ENCODE data around the gene ISM1. TPM values are rescaled to one million over a fixed set of nuclear protein-coding genes. Genes with fewer than 3 reads are reported as not detected.

Gene ISM1
- total and polyA plus RNA-seq, 7 donors, result 0.56 to 1.8 (median 0.99) TPM

DNA sequence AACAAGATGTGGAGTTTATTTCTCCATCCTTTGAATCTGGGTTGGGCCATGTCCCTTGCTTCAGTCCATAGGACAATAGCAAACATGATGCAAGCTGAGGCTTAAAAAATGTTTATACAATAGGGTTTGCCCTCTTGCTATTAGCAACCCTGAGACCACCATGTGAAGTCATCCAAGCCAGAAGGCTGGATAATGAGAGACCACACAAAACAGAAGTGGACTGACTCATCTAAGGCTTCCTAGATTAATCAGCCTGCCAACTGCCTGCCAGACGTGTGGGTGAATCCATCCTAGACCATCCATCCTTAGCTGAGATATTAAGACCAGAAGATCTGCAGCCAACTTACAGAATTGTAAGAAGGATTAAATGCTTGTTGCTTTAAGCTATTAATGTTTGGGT is 38.1 kb upstream of the ISM1 start:
- Histone ChIP-seq H3K9me3 (peaks cover 3% of the 10 kb centered on the region), H3K27me3 (ENCODE audit: insufficient read depth in 3 of 3, low read length in 2 of 3) (no peaks in the 10 kb centered on the region), H3K27ac (no peak overlapping the region), H3K36me3 (ENCODE audit: insufficient read depth in 1 of 2, low read depth in 1 of 2) (no peaks in the 10 kb centered on the region), H3K4me1 (no peaks in the 10 kb centered on the region), H3K4me3 (no peak overlapping the region)
- no peak for ATAC-seq
- intact Hi-C loops (cut with DNase I), result no loop called here
- 35 to 52% (median 44%) methylated on average over 1 of the region's 1 CpG for WGBS, 3 donors
- TF ChIP-seq, protein P1, sequence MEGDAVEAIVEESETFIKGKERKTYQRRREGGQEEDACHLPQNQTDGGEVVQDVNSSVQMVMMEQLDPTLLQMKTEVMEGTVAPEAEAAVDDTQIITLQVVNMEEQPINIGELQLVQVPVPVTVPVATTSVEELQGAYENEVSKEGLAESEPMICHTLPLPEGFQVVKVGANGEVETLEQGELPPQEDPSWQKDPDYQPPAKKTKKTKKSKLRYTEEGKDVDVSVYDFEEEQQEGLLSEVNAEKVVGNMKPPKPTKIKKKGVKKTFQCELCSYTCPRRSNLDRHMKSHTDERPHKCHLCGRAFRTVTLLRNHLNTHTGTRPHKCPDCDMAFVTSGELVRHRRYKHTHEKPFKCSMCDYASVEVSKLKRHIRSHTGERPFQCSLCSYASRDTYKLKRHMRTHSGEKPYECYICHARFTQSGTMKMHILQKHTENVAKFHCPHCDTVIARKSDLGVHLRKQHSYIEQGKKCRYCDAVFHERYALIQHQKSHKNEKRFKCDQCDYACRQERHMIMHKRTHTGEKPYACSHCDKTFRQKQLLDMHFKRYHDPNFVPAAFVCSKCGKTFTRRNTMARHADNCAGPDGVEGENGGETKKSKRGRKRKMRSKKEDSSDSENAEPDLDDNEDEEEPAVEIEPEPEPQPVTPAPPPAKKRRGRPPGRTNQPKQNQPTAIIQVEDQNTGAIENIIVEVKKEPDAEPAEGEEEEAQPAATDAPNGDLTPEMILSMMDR (IDR thresholded peaks at IDR 0.05), result no peak
- no peak for DNase-seq

DNA sequence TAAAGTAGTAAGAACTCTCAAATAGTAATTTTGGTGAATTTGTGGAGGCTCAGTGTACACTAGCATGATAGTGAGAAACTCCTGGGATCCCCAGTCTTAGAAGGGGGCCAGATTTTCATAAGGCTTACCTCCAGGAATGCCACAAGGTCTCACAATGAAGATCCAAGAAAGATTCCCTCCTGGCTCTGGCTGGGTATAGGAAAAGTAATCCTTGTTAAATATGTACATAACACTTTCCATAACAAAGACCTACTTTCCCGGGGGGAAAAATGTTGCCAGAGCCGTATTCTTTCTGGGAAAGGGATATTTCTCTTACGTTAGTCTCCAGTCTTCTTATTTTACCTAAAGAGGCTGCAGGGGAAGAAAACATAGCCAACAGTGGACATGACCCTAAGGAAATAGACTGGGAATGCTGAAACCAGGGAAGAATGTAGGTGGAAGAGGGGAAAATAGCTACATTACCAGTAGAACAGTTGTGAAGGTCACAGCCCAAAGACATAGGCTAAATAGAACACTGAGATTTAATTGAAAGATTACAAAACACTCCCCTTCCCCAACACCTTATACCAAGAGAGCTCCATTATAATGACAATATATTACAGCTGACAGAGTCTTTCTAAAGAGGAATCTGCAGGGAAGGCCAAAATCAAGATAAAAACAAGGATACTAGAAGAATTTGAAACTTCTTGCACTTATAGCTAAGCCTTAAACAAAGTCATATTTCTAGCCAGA is 34.9 kb upstream of the ISM1 start:
- Histone ChIP-seq H3K36me3 (ENCODE audit: insufficient read depth in 1 of 2, low read depth in 1 of 2) (no peaks in the 10 kb centered on the region), H3K4me1 (no peaks in the 10 kb centered on the region), H3K4me3 (no peak overlapping the region), H3K27me3 (ENCODE audit: insufficient read depth in 3 of 3, low read length in 2 of 3) (no peaks in the 10 kb centered on the region), H3K9me3 (peaks cover 3% of the 10 kb centered on the region), H3K27ac (no peak overlapping the region)
- intact Hi-C loops (cut with DNase I), result no loop called here
- 46 to 60% (median 59%) methylated on average over 3 of the region's 3 CpGs for WGBS, 3 donors
- ATAC-seq, result no peak
- no peak for DNase-seq
- TF ChIP-seq, protein P1 (IDR thresholded peaks at IDR 0.05), result no peak

DNA sequence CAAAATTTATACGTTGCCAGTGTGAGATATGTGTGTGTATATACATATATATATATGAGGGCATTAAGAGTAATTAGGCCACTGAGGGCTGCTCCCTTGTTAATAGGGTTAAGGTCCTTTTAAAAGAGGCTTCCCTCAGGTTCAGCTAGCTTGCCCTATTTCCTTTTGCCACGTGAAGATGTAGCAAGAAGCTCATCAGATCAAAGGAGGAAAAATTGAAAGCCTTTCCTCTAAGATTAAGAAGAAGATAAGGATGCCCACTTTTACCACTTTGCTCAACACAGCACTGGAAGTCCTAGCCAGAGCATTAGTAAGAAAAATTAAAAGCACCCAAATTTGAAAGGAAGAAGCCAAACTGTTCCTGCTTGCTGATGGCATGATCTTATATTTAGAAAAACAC is 33.2 kb upstream of the ISM1 start:
- no peak for ATAC-seq
- WGBS, 3 donors, result 59 to 72% (median 64%) methylated on average over 2 of the region's 2 CpGs
- intact Hi-C loops (cut with DNase I), result no loop called here
- Histone ChIP-seq H3K27ac (no peak overlapping the region), H3K4me1 (no peaks in the 10 kb centered on the region), H3K4me3 (no peak overlapping the region), H3K9me3 (peaks cover 3% of the 10 kb centered on the region), H3K27me3 (ENCODE audit: insufficient read depth in 3 of 3, low read length in 2 of 3) (no peaks in the 10 kb centered on the region), H3K36me3 (ENCODE audit: insufficient read depth in 1 of 2, low read depth in 1 of 2) (no peaks in the 10 kb centered on the region)
- TF ChIP-seq, protein P1 (IDR thresholded peaks at IDR 0.05), result no peak
- DNase-seq, result no peak

DNA sequence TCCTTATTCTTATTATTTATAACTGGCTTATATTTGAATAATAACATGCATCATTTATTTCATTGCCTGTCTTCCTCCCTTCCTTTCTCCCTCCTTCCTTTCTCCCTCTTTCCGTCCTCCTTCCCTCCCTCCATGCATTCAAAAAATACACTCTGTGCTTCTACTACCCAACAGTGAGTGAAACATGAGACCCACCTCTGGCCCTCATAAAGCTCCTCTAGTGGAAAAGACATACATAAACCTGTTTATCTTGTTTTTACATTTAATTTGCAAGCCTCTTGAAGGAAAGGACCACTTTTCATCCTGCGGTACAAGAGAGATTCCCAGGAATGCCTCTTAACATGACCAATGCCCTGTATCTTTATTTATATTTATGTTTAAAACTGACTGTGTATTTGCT is 21.8 kb upstream of the ISM1 start:
- Histone ChIP-seq H3K9me3 (no peaks in the 10 kb centered on the region), H3K27ac (no peak overlapping the region), H3K4me3 (no peak overlapping the region), H3K27me3 (ENCODE audit: insufficient read depth in 3 of 3, low read length in 2 of 3) (no peaks in the 10 kb centered on the region), H3K4me1 (no peaks in the 10 kb centered on the region), H3K36me3 (ENCODE audit: insufficient read depth in 1 of 2, low read depth in 1 of 2) (no peaks in the 10 kb centered on the region)
- WGBS, 3 donors, result 52 to 72% (median 59%) methylated on average over 2 of the region's 2 CpGs
- DNase-seq (no peak), ATAC-seq (no peak)
- TF ChIP-seq, protein P1 (IDR thresholded peaks at IDR 0.05), result no peak
- intact Hi-C loops (cut with DNase I), result no loop called here

Data from psoas muscle (tissue), 8 donors.